PC-9 (cell line): ENCODE measurements around the gene C2orf69. TPM values are rescaled to one million over a fixed set of nuclear protein-coding genes. Genes with fewer than 3 reads are reported as not detected.

Experiments used
- Bru-seq: library from RNA; stranded (reverse); fragments of 400-500 nt; gene quantifications from one replicate; lab custom pipeline; 2021; lab: Mats Ljungman, UMichigan
- BruChase-seq, 2 experiments: library from RNA; stranded (reverse); fragments of 400-500 nt; gene quantifications; one replicate each; lab custom pipeline; 2021; lab: Mats Ljungman, UMichigan
- BruUV-seq: library from RNA; stranded (reverse); fragments of 400-500 nt; replicated peaks from 2 replicates; lab custom pipeline; 2021; lab: Mats Ljungman, UMichigan
- CTCF ChIA-PET: fragments of 300-600 bp; sonication (Branson Sonifier 250); formaldehyde crosslinking; loops from one replicate; lab custom pipeline; 2022; ENCODE audit warnings: antibody characterized with exemption; lab: Charles Lee
- POLR2A ChIA-PET: fragments of 300-600 bp; sonication (Branson Sonifier 250); formaldehyde crosslinking; loops from one replicate; lab custom pipeline; 2022; ENCODE audit warnings: antibody characterized with exemption; ENCODE audit not compliant: unreplicated experiment; lab: Charles Lee
- DNase-seq, 2 experiments: peaks; one replicate each; pipeline versions ENCODE4 v3.0.0 to v3.0.0-alpha.2; 2015 to 2022; ENCODE audit warnings: mixed read lengths in 1 of 2
- H2AFZ ChIP-seq: fragments of 200-600 bp; sonication (generic); 2 replicates; pipeline ENCODE4 v1.8.1; 2017; ENCODE audit warnings: antibody characterized with exemption
- H3F3A ChIP-seq: fragments of 200-600 bp; sonication (generic); 2 replicates; pipeline ENCODE4 v1.8.1; 2017; ENCODE audit warnings: antibody characterized with exemption, mild to moderate bottlenecking, low read depth; ENCODE audit not compliant: insufficient read depth
- H3K27ac ChIP-seq: fragments of 200-600 bp; sonication (generic); 2 replicates; pipeline ENCODE4 v1.6.1; 2016; ENCODE audit warnings: mixed run types
- H3K27me3 ChIP-seq: fragments of 200-600 bp; sonication (generic); 2 replicates; pipeline ENCODE4 v1.6.1; 2016; ENCODE audit warnings: low read depth, mixed run types; ENCODE audit not compliant: insufficient read depth
- H3K36me3 ChIP-seq: fragments of 200-600 bp; sonication (generic); 2 replicates; pipeline ENCODE4 v1.6.1; 2016; ENCODE audit warnings: low read depth, mixed run types
- H3K4me1 ChIP-seq: fragments of 200-600 bp; sonication (generic); replicated peaks from 2 replicates; pipeline ENCODE4 v1.6.1; 2016; ENCODE audit warnings: mixed run types; ENCODE audit not compliant: insufficient read depth
- H3K4me2 ChIP-seq: fragments of 200-600 bp; sonication (generic); 2 replicates; pipeline ENCODE4 v1.6.1; 2017; ENCODE audit warnings: mixed run types
- H3K4me3 ChIP-seq: fragments of 200-600 bp; sonication (generic); 2 replicates; pipeline ENCODE4 v1.6.1; 2016; ENCODE audit warnings: mixed run types
- H3K79me2 ChIP-seq: fragments of 200-600 bp; sonication (generic); 2 replicates; pipeline ENCODE4 v1.6.1; 2017; ENCODE audit warnings: low read depth, mixed run types
- H3K9me2 ChIP-seq: fragments of 200-600 bp; sonication (generic); 2 replicates; pipeline ENCODE4 v1.8.1; 2017; ENCODE audit warnings: mild to moderate bottlenecking; ENCODE audit not compliant: insufficient read depth
- H3K9me3 ChIP-seq: fragments of 200-600 bp; sonication (generic); 2 replicates; pipeline ENCODE4 v1.8.1; 2016; ENCODE audit warnings: low read depth; ENCODE audit not compliant: insufficient read depth
- H4K20me1 ChIP-seq: fragments of 200-600 bp; sonication (generic); 2 replicates; pipeline ENCODE4 v1.8.1; 2017; ENCODE audit not compliant: insufficient read depth
- CTCF ChIP-seq: fragments of 200-600 bp; sonication (generic); conservative IDR thresholded peaks from 2 replicates; pipeline ENCODE4 v1.6.1; 2017; ENCODE audit warnings: mixed run types, antibody characterized with exemption, mild to moderate bottlenecking, moderate library complexity
- EZH2 ChIP-seq: fragments of 200-600 bp; sonication (generic); IDR thresholded peaks from 2 replicates; pipeline ENCODE4 v1.8.0; 2017; ENCODE audit warnings: antibody characterized with exemption, low read depth
- intact Hi-C: fragments of 100-400 bp; cut with micrococcal nuclease; formaldehyde crosslinking; loops from one replicate; pipeline ENCODE4 v1.10.0; 2022; ENCODE audit not compliant: unreplicated experiment
- long read RNA-seq: library from polyadenylated mRNA; stranded (forward); transcript quantifications from one replicate; pipeline ENCODE4 v2.0.0, GENCODE V29; 2022
- total RNA-seq: library from RNA; stranded (reverse); gene quantifications from 2 replicates; pipeline ENCODE4 v1.2.3, GENCODE V29; 2021

Gene C2orf69
- total RNA-seq, result 14.1 TPM in 2 replicates
- percentile 87 among the genes with signal in this experiment for Bru-seq, nascent RNA
- percentile 92 among the genes with signal in this experiment for BruChase-seq, experiment 1, labeled RNA remaining after a 2-hour chase
- percentile 76 among the genes with signal in this experiment for BruChase-seq, experiment 2, labeled RNA remaining after a 6-hour chase
- long read RNA-seq, transcript C2orf69-201 (2 exons, 3,728 nt), result major isoform, 19 of 22 reads
- long read RNA-seq, partial matches to known transcripts, result 0 of 22 reads
- long read RNA-seq, other reads (novel, unspliced or antisense), result 3 of 22 reads

- peaks cover 2% of the 10 kb centered on the region; the same call in 1 of the 2 replicates for H3K9me3 ChIP-seq
- H3K4me1 ChIP-seq, result peaks cover 28% of the 10 kb centered on the region
- BruUV-seq, result TSS peak; percentile 53
- peaks cover 46% of the 10 kb centered on the region for H3K79me2 ChIP-seq
- TF ChIP-seq CTCF (no peak), EZH2 (no peak)
- H3K27ac ChIP-seq, result peak within 1 kb of the TSS; percentile 79
- peak within 1 kb of the TSS; percentile 94 for H2AFZ ChIP-seq
- H3K36me3 ChIP-seq, result peaks cover 10% of the 10 kb centered on the region; the same call in 1 of the 2 replicates
- ChIA-PET CTCF (no interaction called here), POLR2A (interaction anchor here (0.5 to 0.9 kb wide), 6 partner anchors 36 to 990 kb away, joined by 3 to 6 read pairs (median 4); partner anchors contain the start of gene SATB2)
- H3K4me2 ChIP-seq, result peak within 1 kb of the TSS; percentile 93
- intact Hi-C loops, result loop anchor here (10.0 kb wide), 1 partner anchor 456 kb away; the partner anchor contains the start of gene SATB2
- peak; percentile 92 to 99 for DNase-seq
- peaks cover 9% of the 10 kb centered on the region for H3F3A ChIP-seq
- no peaks in the 10 kb centered on the region for H3K27me3 ChIP-seq
- peaks cover 4% of the 10 kb centered on the region; the same call in 1 of the 2 replicates for H4K20me1 ChIP-seq
- no peaks in the 10 kb centered on the region for H3K9me2 ChIP-seq
- peak within 1 kb of the TSS; percentile 94 for H3K4me3 ChIP-seq
These were observed at the start of gene C2orf69 for GRCh38 chr2:199911052-199911876. TSS of gene C2orf69 (plus strand) at chr2:199911293. CDS start at chr2:199911439, 146 bp downstream.

- TF ChIP-seq EZH2 (no peak), CTCF (no peak)
- no peaks in the 10 kb centered on the region for H3F3A ChIP-seq
- no peak overlapping the region for H3K4me3 ChIP-seq
- H4K20me1 ChIP-seq, result no peaks in the 10 kb centered on the region
- H2AFZ ChIP-seq, result no peak overlapping the region
- H3K9me2 ChIP-seq, result no peaks in the 10 kb centered on the region
- ChIA-PET POLR2A (no interaction called here), CTCF (no interaction called here)
- no peaks in the 10 kb centered on the region for H3K9me3 ChIP-seq
- DNase-seq, result no peak
- H3K27ac ChIP-seq, result no peak overlapping the region
- no peaks in the 10 kb centered on the region for H3K79me2 ChIP-seq
- H3K27me3 ChIP-seq, result no peaks in the 10 kb centered on the region
- intact Hi-C loops, result loop anchor here (5.0 to 10.0 kb wide), 2 partner anchors 118 to 265 kb away; no protein-coding TSS in a partner anchor
- H3K4me1 ChIP-seq, result no peaks in the 10 kb centered on the region
- no peaks in the 10 kb centered on the region for H3K36me3 ChIP-seq
- BruUV-seq, result no TSS peak
- no peak overlapping the region for H3K4me2 ChIP-seq
These were observed 48.3 kb upstream of the C2orf69 start for GRCh38 chr2:199862788-199863187.

- no peaks in the 10 kb centered on the region for H3K27me3 ChIP-seq
- POLR2A ChIA-PET, result no interaction called here
- intact Hi-C loops, result loop anchor here (10.0 kb wide), 1 partner anchor 121 kb away; no protein-coding TSS in a partner anchor
These were observed 45.2 kb upstream of the C2orf69 start for GRCh38 chr2:199865905-199866304.

More at GRCh38 chr2:199865905-199866304, 45.2 kb upstream of the C2orf69 start:
- BruUV-seq, result no TSS peak
- H3K79me2 ChIP-seq, result no peaks in the 10 kb centered on the region
- CTCF ChIA-PET, result interaction anchor here (0.7 kb wide), 1 partner anchor 207 kb away, joined by 6 read pairs; no protein-coding TSS in a partner anchor
- no peak overlapping the region for H3K27ac ChIP-seq
- no peak for DNase-seq
- H2AFZ ChIP-seq, result no peak overlapping the region
- no peaks in the 10 kb centered on the region for H4K20me1 ChIP-seq
- TF ChIP-seq CTCF, result no peak
- no peak for TF ChIP-seq EZH2
- no peak overlapping the region for H3K4me3 ChIP-seq
- no peaks in the 10 kb centered on the region for H3F3A ChIP-seq
- no peak overlapping the region for H3K4me2 ChIP-seq
- no peaks in the 10 kb centered on the region for H3K36me3 ChIP-seq
- H3K9me2 ChIP-seq, result no peaks in the 10 kb centered on the region
- H3K4me1 ChIP-seq, result no peaks in the 10 kb centered on the region
- H3K9me3 ChIP-seq, result no peaks in the 10 kb centered on the region
